ENCODE data around the gene KRT27.
"Not testable (repeated sequence)": the region's sequence is repeated elsewhere in the genome, so short reads cannot be mapped to it uniquely, and the experiment has no call there.

KRT27 gene

DNA sequence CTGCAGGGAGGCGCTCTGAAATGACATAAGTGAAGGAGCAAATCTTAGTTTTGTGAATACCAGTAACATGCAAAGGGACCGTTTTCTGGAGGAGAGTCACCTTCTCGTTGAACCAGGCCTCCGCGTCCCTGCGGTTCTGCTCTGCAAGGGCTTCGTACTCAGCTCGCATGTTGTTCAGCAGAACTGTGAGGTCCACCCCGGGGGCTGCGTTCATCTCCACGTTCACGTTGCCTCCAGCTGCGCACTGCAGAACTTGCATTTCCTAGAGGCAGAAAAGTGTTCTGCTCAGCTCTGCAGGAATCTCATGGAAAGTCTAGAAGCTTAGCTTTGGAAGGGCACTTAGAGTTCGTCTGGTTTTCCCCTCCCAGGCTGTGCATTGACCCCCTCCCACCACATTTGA is 31.3 kb downstream of the KRT27 start:
- no peak for DNase-seq

DNA sequence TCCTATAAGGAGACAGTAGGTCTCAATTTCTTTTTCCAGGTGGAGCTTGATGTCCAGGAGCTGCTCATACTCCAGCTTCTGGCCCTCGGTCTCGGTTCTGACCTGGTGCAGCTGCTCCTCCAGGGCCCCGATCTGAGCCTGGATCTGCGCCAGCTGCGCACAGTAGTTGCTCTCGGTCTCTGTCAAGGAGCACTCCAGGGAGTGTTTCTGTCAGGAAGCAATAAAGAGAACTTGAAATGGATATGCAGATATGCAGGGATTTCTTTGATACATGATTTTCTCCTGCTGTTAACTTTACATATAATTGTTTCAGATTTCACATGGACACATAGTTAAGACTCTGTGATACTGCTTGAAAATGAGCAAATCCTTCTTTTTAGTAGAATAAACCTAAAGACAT is 32.0 kb downstream of the KRT27 start:
- no peak for DNase-seq

DNA sequence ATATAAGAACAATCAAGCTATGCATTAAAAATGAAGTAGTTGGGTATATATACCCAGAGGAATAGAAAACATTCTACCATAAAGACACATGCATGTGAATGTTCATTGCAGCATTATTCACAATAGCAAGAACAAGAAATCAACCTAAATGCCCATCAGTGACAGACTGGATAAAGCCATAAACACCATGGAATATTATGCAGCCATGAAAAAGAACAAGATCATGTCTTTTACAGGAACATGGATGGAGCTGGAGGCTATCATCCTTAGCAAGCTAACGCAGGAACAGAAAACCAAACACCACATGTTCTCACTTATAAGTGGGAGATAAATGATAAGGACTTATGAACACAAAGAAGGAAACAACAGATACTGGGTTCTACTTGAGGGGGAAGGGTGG is 33.7 kb downstream of the KRT27 start:
- not testable (repeated sequence) for DNase-seq

GRCh38 chr17:40738553-40738952 is 43.8 kb downstream of the KRT27 start:
- DNase-seq: no peak

GRCh38 chr17:40735016-40735415 is 47.3 kb downstream of the KRT27 start:
- no peak for DNase-seq

DNA sequence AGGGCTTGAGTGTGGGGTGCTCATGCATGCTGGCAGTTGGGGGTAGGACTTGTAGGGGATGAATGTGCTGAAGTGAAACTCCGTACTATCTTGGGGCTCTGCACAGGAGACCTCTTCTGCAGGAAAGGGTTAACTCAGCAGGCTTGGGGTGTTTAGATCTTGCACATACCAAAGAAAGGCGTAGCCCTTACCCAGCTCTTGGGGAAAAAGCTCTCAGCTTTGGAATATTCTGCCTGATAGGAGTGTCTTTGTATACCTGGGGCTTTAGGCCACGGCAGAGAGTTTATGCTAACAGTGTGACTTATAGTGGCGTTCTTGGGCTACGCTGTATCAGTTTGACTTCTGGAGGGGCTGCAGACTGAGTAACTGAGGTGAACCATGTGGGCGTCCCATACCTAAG is 48.3 kb downstream of the KRT27 start:
- no peak for DNase-seq

GRCh38 chr17:40730970-40731369 is 51.4 kb downstream of the KRT27 start:
- DNase-seq: no peak

DNA sequence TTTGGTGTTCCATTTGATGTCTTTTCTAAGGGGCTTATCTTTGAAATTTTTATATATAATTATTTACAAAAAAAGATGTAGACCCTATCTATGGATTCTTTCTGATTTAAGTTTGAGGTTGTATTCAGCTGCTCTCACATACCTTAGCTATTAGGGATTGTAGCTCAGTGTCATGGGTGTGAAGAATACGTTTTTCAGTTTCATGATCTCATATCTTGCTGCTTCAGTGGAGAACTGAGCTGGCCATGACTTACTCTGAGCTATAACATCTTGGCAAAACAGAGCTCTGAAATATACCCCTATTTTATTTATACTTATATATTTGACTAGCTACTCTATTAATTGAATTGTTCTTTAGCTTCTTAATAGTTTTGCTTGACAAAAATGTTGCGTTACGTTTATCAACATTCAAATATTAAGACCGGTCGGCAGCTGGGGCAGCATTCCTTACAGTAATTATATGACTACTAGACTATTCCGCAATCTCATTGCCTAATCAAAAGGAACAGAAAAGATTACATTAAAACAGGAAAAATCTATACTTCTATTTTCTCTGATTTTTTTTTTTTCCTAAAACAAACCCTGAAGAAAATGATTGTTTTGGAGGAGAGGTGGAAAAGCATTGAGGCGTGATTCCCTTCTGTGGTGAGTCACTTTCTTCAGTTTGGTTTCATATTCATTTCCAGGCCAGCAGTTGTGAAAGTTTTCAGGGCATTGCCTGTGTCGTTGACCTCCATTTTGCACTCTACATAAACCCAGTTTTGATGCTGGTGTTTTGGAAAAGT is 54.7 kb downstream of the KRT27 start:
- no peak for DNase-seq

DNA sequence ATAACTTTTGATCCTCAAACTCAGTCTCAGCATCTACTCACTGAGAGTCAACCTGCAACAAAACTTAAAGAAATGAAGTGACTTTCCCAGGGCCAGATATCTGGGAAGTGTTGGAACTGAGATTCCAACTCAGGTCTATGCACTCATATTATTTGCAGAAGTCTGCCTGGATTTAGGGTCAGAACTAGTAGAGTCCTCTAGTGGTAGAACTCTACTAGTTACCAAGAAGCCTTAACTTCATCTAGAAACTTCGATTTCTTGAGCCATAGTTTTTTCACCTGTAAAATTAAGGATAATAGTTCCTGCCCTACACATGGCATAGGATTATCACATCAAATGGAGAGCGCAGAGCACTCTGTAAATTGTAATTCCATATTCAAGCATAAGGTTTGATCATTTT is 55.4 kb downstream of the KRT27 start:
- peak; percentile 7 for DNase-seq

Measured in hematopoietic multipotent progenitor cell treated with erythropoietin and hydrocortisone succinate and interleukin-3 and kit ligand, for 4 days (in vitro differentiated cells).